ENCODE measurements around the gene SEMA5A.

Gene SEMA5A

GRCh38 chr5:9347032-9347431, 198.8 kb downstream of the SEMA5A start:
- Mint-ChIP-seq H3K4me1 (no peaks in the 10 kb centered on the region), H3K4me3 (no peak overlapping the region), H3K36me3 (ENCODE audit: low read depth) (peaks cover 5% of the 10 kb centered on the region), H3K27ac (no peak overlapping the region), H3K9me3 (no peaks in the 10 kb centered on the region), H3K27me3 (ENCODE audit: low read depth, poor library complexity) (peaks cover 8% of the 10 kb centered on the region)
- DNase-seq: no peak
- no peak for TF ChIP-seq CTCF (IDR thresholded peaks at IDR 0.05)

- Mint-ChIP-seq H3K27ac (no peak overlapping the region), H3K27me3 (ENCODE audit: low read depth, poor library complexity) (peaks cover 11% of the 10 kb centered on the region), H3K4me3 (no peak overlapping the region), H3K9me3 (no peaks in the 10 kb centered on the region), H3K4me1 (no peaks in the 10 kb centered on the region), H3K36me3 (ENCODE audit: low read depth) (peaks cover 5% of the 10 kb centered on the region)
- no peak for TF ChIP-seq CTCF (IDR thresholded peaks at IDR 0.05)
- DNase-seq: no peak
Measured at GRCh38 chr5:9344751-9345240, 201.1 kb downstream of the SEMA5A start.

GRCh38 chr5:9343146-9343850, 202.6 kb downstream of the SEMA5A start:
- peaks cover 9% of the 10 kb centered on the region for H3K36me3 Mint-ChIP-seq (ENCODE audit: low read depth)
- no peaks in the 10 kb centered on the region for H3K9me3 Mint-ChIP-seq
- H3K4me3 Mint-ChIP-seq: no peak overlapping the region
- H3K4me1 Mint-ChIP-seq: no peaks in the 10 kb centered on the region
- H3K27ac Mint-ChIP-seq: no peak overlapping the region
- H3K27me3 Mint-ChIP-seq (ENCODE audit: low read depth, poor library complexity): peaks cover 9% of the 10 kb centered on the region
- TF ChIP-seq CTCF (IDR thresholded peaks at IDR 0.05): no peak
- no peak for DNase-seq

- no peaks in the 10 kb centered on the region for H3K4me1 Mint-ChIP-seq
Measured at GRCh38 chr5:9342161-9342787, 203.6 kb downstream of the SEMA5A start.

GRCh38 chr5:9340085-9340484, 205.8 kb downstream of the SEMA5A start:
- H3K4me1 Mint-ChIP-seq: no peaks in the 10 kb centered on the region
- H3K27me3 Mint-ChIP-seq (ENCODE audit: low read depth, poor library complexity): peaks cover 8% of the 10 kb centered on the region
- H3K9me3 Mint-ChIP-seq: no peaks in the 10 kb centered on the region
- TF ChIP-seq CTCF (IDR thresholded peaks at IDR 0.05): no peak
- H3K27ac Mint-ChIP-seq: no peak overlapping the region
- no peak for DNase-seq
- H3K4me3 Mint-ChIP-seq: no peak overlapping the region
- H3K36me3 Mint-ChIP-seq (ENCODE audit: low read depth): peaks cover 16% of the 10 kb centered on the region

More at GRCh38 chr5:9342161-9342787, 203.6 kb downstream of the SEMA5A start:
- TF ChIP-seq CTCF (IDR thresholded peaks at IDR 0.05): no peak
- Mint-ChIP-seq H3K4me3 (no peak overlapping the region), H3K36me3 (ENCODE audit: low read depth) (peaks cover 8% of the 10 kb centered on the region), H3K27me3 (ENCODE audit: low read depth, poor library complexity) (peaks cover 8% of the 10 kb centered on the region), H3K9me3 (no peaks in the 10 kb centered on the region), H3K27ac (no peak overlapping the region)
- DNase-seq: no peak

All from nephron progenitor cell (in vitro differentiated cells).